ENCODE measurements around the gene PTPRA.
"Not testable (repeated sequence)": the region's sequence is repeated elsewhere in the genome, so short reads cannot be mapped to it uniquely, and the experiment has no call there.

Gene PTPRA

GRCh38 chr20:3074812-3075211 lies 201.5 kb downstream of the PTPRA start:
- Histone ChIP-seq H3K9ac (ENCODE audit: low read depth, low read length) (no peak overlapping the region), H3K4me1 (ENCODE audit: insufficient read depth, low read length) (no peaks in the 10 kb centered on the region; the same call in 1 of the 2 replicates), H3K36me3 (ENCODE audit: insufficient read depth, low read length) (no peaks in the 10 kb centered on the region), H3K9me3 (ENCODE audit: control insufficient read depth, insufficient read depth, low read length) (no peaks in the 10 kb centered on the region)

DNA sequence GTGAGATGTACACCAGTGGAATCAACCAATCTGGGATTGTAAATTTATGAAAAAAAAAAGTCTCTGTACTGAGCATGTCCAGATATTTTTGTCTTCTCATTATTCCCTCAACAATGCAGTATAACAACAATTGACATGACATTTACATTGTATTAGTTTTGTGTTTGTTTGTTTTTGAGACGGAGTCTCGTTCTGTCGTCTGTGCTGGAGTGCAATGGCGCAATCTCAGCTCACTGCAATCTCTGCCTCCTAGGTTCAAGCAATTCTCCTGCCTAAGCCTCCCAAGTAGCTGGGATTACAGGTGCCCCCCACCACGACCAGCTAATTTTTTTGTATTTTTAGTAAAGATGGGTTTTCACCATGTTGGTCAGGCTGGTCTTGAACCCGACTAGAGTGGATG lies 202.0 kb downstream of the PTPRA start:
- not testable (repeated sequence) for H3K4me1 ChIP-seq (ENCODE audit: insufficient read depth, low read length); H3K9me3 ChIP-seq (ENCODE audit: control insufficient read depth, insufficient read depth, low read length); H3K9ac ChIP-seq (ENCODE audit: low read depth, low read length); H3K36me3 ChIP-seq (ENCODE audit: insufficient read depth, low read length)

- H3K9ac ChIP-seq (ENCODE audit: low read depth, low read length) = no peak overlapping the region
- no peaks in the 10 kb centered on the region for H3K9me3 ChIP-seq (ENCODE audit: control insufficient read depth, insufficient read depth, low read length)
- H3K4me1 ChIP-seq (ENCODE audit: insufficient read depth, low read length) = no peaks in the 10 kb centered on the region; the same call in 1 of the 2 replicates
- H3K36me3 ChIP-seq (ENCODE audit: insufficient read depth, low read length) = no peaks in the 10 kb centered on the region
These were observed 204.4 kb downstream of the PTPRA start for GRCh38 chr20:3077618-3078134.

DNA sequence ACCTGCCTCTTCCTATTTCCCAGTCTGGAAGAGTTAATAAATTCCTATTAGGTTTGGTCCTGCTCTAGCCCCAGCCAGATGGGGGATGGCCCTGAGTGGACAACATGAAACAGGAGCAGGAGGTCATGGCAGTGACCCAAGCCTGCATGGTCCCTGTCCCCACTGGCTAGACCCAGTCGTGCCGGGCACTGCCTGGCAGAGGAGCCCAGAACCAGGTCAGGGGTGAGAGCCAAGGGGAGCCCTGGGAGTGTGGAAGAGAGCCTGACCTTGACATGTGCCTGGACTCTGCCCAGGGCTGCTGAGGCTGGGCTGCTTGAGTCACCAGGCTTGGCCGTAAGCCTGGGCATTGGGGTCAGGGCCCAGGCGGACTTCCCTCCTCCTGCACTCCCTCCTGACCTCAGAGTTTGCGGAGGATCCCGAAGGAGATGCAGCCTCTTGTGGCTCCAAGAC lies 207.7 kb downstream of the PTPRA start:
- H3K9ac ChIP-seq (ENCODE audit: low read depth, low read length) = no peak overlapping the region
- no peaks in the 10 kb centered on the region for H3K36me3 ChIP-seq (ENCODE audit: insufficient read depth, low read length)
- no peaks in the 10 kb centered on the region for H3K9me3 ChIP-seq (ENCODE audit: control insufficient read depth, insufficient read depth, low read length)
- no peaks in the 10 kb centered on the region for H3K4me1 ChIP-seq (ENCODE audit: insufficient read depth, low read length)

DNA sequence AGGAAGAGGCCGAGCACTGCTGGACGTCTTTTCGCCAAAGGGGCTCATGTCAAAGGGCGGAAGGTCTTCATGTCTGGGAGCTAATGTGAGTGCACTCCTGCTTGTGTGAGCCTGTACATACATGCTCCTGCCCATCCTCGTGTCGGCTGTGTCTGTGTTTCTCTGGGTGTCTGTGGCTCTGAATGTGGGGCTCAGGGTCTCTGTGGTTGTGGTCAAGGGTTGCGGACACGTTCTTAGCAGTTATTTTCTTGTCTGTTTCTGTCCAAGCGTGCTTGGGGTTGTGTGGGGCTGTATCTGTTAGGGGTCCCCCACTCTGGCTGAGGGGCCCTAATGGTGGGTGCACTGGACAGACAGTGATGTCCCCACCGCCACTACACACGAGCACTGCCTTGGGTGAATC lies 208.4 kb downstream of the PTPRA start:
- Histone ChIP-seq H3K36me3 (ENCODE audit: insufficient read depth, low read length) (no peaks in the 10 kb centered on the region), H3K9ac (ENCODE audit: low read depth, low read length) (no peak overlapping the region), H3K4me1 (ENCODE audit: insufficient read depth, low read length) (no peaks in the 10 kb centered on the region), H3K9me3 (ENCODE audit: control insufficient read depth, insufficient read depth, low read length) (no peaks in the 10 kb centered on the region)

DNA sequence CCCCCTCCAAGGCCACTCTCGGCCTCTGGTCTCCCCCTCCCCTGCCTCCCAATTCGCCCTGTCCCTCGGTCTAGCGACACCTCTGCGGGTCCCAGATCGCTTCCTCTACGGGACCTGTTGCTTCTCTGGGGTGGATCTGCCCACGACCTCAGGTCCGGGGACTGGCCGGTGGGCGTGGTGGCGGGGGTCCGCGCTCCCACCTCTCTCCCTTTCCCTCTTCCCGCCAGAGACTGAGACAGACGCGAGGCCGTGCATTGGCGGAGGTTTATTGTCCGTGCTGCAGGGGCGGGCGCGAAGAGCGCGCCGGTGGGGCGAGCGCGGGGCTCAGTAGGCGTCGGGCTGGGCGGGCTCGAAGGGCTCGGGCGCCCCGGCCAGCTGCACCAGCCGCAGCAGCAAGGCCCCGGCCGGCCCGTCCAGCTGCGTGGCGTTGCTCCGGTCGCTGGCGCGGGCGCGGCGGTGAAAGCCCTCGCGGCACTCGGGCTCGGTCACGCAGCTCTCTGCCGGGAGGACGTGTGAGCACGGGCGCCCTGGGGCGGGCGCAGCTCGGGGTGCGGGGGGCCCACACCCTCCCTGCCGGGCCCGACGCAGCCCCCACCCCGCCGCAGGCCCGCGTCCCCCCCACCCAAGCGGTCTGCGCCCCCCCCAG lies 209.1 kb downstream of the PTPRA start:
- Histone ChIP-seq H3K9ac (ENCODE audit: low read depth, low read length) (peak overlapping the region; percentile 28; the same call in 1 of the 2 replicates), H3K9me3 (ENCODE audit: control insufficient read depth, insufficient read depth, low read length) (no peaks in the 10 kb centered on the region), H3K36me3 (ENCODE audit: insufficient read depth, low read length) (no peaks in the 10 kb centered on the region), H3K4me1 (ENCODE audit: insufficient read depth, low read length) (no peaks in the 10 kb centered on the region)

GRCh38 chr20:3082955-3083952 lies 210.0 kb downstream of the PTPRA start:
- no peaks in the 10 kb centered on the region for H3K36me3 ChIP-seq (ENCODE audit: insufficient read depth, low read length)
- H3K9ac ChIP-seq (ENCODE audit: low read depth, low read length) = peak overlapping the region; percentile 37; the same call in 1 of the 2 replicates
- no peaks in the 10 kb centered on the region for H3K4me1 ChIP-seq (ENCODE audit: insufficient read depth, low read length)
- H3K9me3 ChIP-seq (ENCODE audit: control insufficient read depth, insufficient read depth, low read length) = no peaks in the 10 kb centered on the region

- Histone ChIP-seq H3K9me3 (ENCODE audit: control insufficient read depth, insufficient read depth, low read length) (no peaks in the 10 kb centered on the region), H3K9ac (ENCODE audit: low read depth, low read length) (peak within 1 kb of the TSS; percentile 37; the same call in 1 of the 2 replicates), H3K36me3 (ENCODE audit: insufficient read depth, low read length) (no peaks in the 10 kb centered on the region), H3K4me1 (ENCODE audit: insufficient read depth, low read length) (no peaks in the 10 kb centered on the region)
These were observed 211.2 kb downstream of the PTPRA start, which contains the start of gene AVP for GRCh38 chr20:3084283-3084985. TSS of gene AVP (minus strand) at chr20:3084724. CDS start at chr20:3084674, 50 bp downstream.

GRCh38 chr20:3084986-3085360 lies 211.7 kb downstream of the PTPRA start:
- Histone ChIP-seq H3K36me3 (ENCODE audit: insufficient read depth, low read length) (no peaks in the 10 kb centered on the region), H3K9ac (ENCODE audit: low read depth, low read length) (no peak overlapping the region), H3K4me1 (ENCODE audit: insufficient read depth, low read length) (no peaks in the 10 kb centered on the region), H3K9me3 (ENCODE audit: control insufficient read depth, insufficient read depth, low read length) (no peaks in the 10 kb centered on the region)

- H3K9ac ChIP-seq (ENCODE audit: low read depth, low read length) = no peak overlapping the region
- H3K4me1 ChIP-seq (ENCODE audit: insufficient read depth, low read length) = no peaks in the 10 kb centered on the region
- no peaks in the 10 kb centered on the region for H3K36me3 ChIP-seq (ENCODE audit: insufficient read depth, low read length)
- H3K9me3 ChIP-seq (ENCODE audit: control insufficient read depth, insufficient read depth, low read length) = no peaks in the 10 kb centered on the region
These were observed 212.3 kb downstream of the PTPRA start for GRCh38 chr20:3085571-3086072.

- no peak overlapping the region for H3K9ac ChIP-seq (ENCODE audit: low read depth, low read length)
- H3K9me3 ChIP-seq (ENCODE audit: control insufficient read depth, insufficient read depth, low read length) = no peaks in the 10 kb centered on the region
- H3K36me3 ChIP-seq (ENCODE audit: insufficient read depth, low read length) = no peaks in the 10 kb centered on the region
- H3K4me1 ChIP-seq (ENCODE audit: insufficient read depth, low read length) = no peaks in the 10 kb centered on the region
These were observed 214.8 kb downstream of the PTPRA start for GRCh38 chr20:3088031-3088430.
